Measurements from ENCODE around the gene RADX. TPM values are rescaled to one million over a fixed set of nuclear protein-coding genes. Genes with fewer than 3 reads are reported as not detected.

RADX gene
- total and polyA plus RNA-seq, 2 experiments from 2014 or later: 5.8 to 6.3 TPM

DNA sequence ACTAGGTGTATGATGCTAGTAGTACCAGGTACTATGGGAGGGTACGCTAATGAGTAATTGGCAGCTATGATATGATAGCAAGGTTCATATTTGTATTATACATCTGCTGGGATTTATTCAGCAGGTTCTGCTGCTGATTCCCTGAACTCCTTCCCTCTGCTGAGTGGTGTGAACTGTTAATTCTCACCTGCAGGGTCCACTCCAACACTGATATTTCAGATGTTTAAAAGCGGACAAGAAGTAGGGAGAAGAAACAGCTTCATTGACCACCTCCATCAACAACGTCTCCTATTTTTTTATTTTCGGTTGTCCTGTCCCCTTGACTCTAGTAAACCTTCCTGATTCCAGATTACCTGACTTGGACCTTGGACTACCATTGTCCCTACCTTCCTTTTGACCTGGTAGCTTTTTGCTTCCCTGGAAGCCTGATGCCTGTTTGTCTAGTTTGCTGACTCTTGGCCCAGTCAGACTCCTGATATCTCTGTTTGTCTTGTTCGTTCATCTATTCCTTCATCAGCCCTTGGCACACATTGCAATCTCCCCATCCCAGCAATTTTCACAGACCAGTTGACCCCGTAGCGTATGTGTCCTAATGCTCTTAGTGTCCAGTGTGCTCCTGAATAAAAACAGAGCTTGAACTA lies 80.8 kb downstream of the RADX start:
- no peaks in the 10 kb centered on the region for H3K9me3 ChIP-seq (ENCODE audit: low read depth)
- TF ChIP-seq, protein P1, sequence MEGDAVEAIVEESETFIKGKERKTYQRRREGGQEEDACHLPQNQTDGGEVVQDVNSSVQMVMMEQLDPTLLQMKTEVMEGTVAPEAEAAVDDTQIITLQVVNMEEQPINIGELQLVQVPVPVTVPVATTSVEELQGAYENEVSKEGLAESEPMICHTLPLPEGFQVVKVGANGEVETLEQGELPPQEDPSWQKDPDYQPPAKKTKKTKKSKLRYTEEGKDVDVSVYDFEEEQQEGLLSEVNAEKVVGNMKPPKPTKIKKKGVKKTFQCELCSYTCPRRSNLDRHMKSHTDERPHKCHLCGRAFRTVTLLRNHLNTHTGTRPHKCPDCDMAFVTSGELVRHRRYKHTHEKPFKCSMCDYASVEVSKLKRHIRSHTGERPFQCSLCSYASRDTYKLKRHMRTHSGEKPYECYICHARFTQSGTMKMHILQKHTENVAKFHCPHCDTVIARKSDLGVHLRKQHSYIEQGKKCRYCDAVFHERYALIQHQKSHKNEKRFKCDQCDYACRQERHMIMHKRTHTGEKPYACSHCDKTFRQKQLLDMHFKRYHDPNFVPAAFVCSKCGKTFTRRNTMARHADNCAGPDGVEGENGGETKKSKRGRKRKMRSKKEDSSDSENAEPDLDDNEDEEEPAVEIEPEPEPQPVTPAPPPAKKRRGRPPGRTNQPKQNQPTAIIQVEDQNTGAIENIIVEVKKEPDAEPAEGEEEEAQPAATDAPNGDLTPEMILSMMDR (IDR thresholded peaks at IDR 0.05; ENCODE audit: low read depth, low read length): no peak
- no peaks in the 10 kb centered on the region for H3K36me3 ChIP-seq
- H3K27ac ChIP-seq: no peak overlapping the region
- no peaks in the 10 kb centered on the region for H3K4me1 ChIP-seq (ENCODE audit: low read depth)
- H3K4me3 ChIP-seq: no peak overlapping the region
- H3K27me3 ChIP-seq: no peaks in the 10 kb centered on the region
- no peak for DNase-seq (ENCODE audit: low read depth in 1 of 2, low spot score in 1 of 2)

DNA sequence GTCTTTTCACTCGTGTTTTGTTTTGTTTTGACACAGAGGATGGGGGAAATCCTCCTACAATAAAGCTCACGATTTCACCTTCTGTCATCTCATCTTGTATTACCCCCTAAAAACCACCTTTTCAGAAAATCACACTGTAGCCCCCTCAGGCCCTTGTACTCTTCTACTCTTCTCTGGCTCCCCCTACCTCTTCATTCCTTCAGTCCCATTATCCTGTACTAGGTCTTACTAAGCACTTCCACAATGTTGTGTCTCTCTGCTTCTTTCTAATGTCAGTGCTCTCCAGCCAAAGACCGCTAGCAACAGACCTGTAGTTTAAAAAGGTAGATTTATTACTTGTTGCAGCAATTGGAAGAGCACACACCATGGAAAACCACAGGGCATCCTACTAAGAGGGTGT lies 84.7 kb downstream of the RADX start:
- H3K4me1 ChIP-seq (ENCODE audit: low read depth): no peaks in the 10 kb centered on the region
- TF ChIP-seq, protein P1 (IDR thresholded peaks at IDR 0.05; ENCODE audit: low read depth, low read length): no peak

DNA sequence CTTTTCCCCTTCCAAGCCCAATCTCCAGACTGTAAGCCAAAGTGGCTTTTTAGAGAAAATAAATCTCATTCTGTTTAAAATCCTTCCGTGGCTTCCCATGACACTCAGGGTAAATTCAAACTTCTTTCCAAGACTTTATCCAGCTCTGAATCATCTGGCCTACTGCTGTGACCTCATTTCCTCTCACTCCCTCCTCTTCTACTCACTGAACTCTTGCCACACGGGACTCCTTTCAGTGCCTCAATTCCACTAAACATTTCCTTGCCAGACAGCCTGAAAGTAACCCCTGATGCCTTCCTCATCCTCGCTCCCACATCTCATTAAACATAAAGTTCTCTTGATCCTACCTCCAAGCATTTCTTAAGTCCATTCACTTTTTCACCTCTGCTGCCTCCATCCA lies 86.9 kb downstream of the RADX start:
- Histone ChIP-seq H3K27me3 (no peaks in the 10 kb centered on the region), H3K4me1 (ENCODE audit: low read depth) (peaks cover 4% of the 10 kb centered on the region), H3K27ac (no peak overlapping the region), H3K36me3 (no peaks in the 10 kb centered on the region), H3K9me3 (ENCODE audit: low read depth) (no peaks in the 10 kb centered on the region), H3K4me3 (no peak overlapping the region)
- TF ChIP-seq, protein P1 (IDR thresholded peaks at IDR 0.05; ENCODE audit: low read depth, low read length): no peak
- DNase-seq (ENCODE audit: low read depth in 1 of 2, low spot score in 1 of 2): peak in 1 of 2 donors; percentile 25

More for the DNA sequence above, 84.7 kb downstream of the RADX start:
- no peak overlapping the region for H3K4me3 ChIP-seq
- no peaks in the 10 kb centered on the region for H3K36me3 ChIP-seq
- no peaks in the 10 kb centered on the region for H3K9me3 ChIP-seq (ENCODE audit: low read depth)
- H3K27ac ChIP-seq: no peak overlapping the region
- DNase-seq (ENCODE audit: low read depth in 1 of 2, low spot score in 1 of 2): no peak
- no peaks in the 10 kb centered on the region for H3K27me3 ChIP-seq

DNA sequence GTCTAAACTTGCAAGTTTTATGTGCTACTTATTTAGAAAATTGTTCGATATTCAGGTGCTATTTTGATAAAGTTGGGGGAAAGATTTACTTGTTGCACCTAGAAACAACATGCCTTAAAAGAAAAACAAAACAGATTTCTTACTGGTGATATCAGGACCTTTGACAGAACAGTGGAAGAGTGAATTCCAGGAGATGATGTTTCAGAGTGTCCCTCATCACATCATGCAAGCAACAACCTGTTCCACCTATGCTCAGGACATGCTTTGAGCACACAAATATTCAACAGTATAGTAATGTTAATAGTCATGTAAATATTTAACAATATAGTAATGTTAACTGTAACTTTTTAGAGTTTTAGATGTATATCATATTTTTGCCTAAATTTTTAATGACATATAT lies 90.9 kb downstream of the RADX start:
- Histone ChIP-seq H3K4me1 (ENCODE audit: low read depth) (peaks cover 4% of the 10 kb centered on the region), H3K27ac (no peak overlapping the region), H3K27me3 (no peaks in the 10 kb centered on the region), H3K4me3 (no peak overlapping the region), H3K36me3 (no peaks in the 10 kb centered on the region), H3K9me3 (ENCODE audit: low read depth) (no peaks in the 10 kb centered on the region)
- TF ChIP-seq, protein P1 (IDR thresholded peaks at IDR 0.05; ENCODE audit: low read depth, low read length): no peak
- no peak for DNase-seq (ENCODE audit: low read depth in 1 of 2, low spot score in 1 of 2)

DNA sequence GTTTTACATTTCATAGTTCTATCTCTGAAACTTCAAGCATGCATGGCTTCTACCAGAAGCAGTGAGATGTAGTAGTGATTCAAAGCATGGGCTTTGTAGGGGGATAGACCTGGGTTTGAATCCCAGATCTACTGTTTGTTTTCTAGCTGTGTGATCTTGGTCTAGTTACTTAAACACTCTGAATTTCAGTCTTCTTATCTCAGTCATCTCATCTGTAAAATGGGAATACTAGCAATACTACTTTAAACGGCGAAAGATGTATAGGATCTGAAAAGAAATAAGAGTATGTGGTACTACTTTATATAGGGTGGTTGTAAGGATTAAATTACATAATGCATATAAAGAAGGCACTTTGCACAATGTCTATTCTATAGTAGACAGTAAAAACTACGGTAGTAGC lies 94.7 kb downstream of the RADX start:
- H3K27me3 ChIP-seq: no peaks in the 10 kb centered on the region
- no peak for DNase-seq (ENCODE audit: low read depth in 1 of 2, low spot score in 1 of 2)
- no peaks in the 10 kb centered on the region for H3K9me3 ChIP-seq (ENCODE audit: low read depth)
- no peak overlapping the region for H3K27ac ChIP-seq
- TF ChIP-seq, protein P1 (IDR thresholded peaks at IDR 0.05; ENCODE audit: low read depth, low read length): no peak
- H3K36me3 ChIP-seq: no peaks in the 10 kb centered on the region
- H3K4me1 ChIP-seq (ENCODE audit: low read depth): peaks cover 19% of the 10 kb centered on the region
- H3K4me3 ChIP-seq: no peak overlapping the region
